Measurements from ENCODE around the gene RHEB.

The RHEB gene

DNA sequence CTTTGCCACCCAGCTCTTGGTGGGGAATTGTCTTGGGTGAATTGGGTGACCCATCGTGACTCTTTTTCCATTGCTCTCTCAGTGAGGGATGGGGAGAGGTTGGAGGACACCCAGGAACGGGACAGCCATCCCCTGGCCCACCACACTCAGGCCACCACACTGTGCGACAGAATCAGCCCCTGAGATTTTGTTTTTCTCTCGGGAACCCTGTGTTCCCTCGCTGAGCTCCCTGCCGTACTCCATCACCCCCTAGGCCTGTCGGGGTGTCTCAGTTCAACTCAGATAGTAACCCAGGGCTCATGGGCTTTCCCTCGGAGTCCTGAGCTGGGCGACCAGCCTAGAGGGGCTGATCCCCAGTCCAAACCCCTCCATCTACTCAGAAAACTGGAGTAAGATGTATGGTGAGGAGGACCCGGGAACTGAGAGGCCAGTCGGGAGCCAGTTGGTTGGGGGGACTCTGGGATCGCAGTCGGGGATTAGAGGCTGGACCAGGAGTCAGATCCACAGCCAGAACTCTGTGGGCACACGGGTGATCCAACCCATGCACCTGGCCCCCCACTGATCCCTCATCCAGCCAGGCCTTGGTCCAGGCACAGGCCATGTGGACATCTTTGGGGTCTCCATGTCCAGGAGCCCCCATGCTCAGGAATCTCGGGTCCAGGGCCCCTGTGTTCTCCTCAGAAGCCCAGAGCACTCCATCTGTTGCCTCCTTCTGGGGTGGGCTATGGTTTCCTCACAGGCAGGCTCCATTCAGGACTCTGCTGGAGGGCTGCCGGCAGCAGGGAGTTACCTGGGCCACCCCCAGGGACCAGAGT is 89.1 kb downstream of the RHEB start:
- DNase-seq = no peak

DNA sequence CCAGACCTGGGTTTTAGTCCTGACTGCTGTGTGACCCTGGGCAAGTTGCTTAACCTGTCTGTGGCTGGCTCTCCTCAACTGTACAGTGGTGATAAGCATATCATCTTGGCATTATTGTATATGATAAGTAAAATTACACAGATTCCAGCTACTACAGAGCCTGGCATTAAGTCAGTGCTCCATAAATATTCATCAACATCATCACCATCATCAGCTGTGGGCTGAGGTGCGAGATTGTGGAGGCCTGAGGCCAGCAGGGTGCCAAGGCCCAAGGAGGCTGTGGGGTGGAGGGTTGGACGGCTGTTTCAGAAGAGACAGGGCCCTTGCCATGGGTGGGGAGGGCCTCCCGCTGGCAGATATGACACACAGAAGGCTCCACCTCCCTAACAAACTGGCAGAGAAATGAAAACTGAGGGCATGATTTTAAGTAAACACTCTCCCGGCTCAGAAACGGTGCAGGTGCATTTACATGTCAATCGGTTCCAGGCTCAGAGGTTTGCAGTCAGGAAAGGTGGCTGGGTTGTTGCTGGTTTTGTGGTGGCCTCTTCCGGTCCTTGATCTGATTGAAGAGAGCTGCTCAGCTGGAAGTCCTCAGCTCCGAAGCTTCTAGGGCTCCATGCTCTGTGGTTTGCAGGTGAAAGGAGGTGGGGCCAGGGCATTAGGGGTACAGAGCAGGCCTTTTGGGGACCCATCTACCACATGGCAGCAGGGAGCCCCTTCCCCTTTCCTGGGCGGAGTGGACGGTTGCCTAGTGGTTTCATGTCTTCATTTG is 89.9 kb downstream of the RHEB start:
- no peak for DNase-seq

DNA sequence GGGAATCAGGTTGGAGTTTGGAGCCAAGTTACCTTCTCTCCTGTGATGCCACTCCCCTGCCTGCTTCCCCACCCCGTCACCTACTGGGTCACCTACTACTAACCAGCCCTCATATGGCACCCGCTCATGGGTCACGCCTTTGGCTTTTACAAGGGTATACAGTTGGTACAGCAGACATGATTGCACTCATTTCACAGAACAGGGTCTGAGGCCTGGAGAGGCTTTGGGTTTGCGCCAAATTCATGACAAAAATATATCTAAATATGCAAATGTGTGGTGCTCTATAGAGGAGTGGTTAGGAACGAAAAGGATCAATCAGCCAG is 90.5 kb downstream of the RHEB start:
- DNase-seq = no peak

DNA sequence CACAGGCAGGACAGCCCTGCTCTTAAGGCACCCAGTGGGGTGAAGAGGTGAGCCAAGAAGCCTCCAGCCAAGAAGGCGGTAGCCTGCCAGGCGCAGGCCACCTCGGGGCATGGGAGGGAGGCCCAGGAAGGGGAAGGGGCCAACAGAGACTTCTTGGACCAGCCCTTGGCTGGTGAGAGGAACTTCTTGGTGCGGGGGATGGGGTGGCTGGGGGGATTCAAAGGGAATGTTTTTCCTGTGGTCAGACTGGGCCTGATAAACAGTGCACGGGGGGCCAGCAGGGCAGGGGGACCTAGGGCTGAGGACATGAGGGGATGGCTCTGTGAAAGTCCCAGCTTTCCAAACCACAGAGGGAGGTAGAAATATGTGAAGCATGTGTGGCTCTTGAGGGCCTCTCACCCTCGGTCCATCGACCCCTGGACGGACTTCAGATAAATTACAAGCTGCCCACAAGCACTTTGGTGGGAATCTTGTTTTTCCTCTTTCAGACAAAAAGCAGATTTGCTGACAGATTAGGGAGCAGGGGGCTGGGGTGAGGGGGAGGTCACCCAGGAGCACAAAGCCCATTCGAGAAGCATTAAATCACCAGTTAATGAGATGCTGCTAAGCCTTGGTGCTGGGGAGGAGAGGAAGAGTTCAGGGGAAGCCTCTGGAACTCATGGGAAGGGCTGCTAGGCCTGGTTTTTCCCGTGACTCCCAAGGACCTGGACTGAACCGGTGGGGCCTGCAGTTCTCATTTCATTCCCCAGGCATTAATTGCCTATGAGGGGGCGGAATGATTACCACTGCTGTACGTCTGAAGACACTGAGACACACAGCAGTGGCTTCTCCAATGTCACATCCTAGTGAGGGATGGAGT is 91.1 kb downstream of the RHEB start:
- peak; percentile 84 for DNase-seq

DNA sequence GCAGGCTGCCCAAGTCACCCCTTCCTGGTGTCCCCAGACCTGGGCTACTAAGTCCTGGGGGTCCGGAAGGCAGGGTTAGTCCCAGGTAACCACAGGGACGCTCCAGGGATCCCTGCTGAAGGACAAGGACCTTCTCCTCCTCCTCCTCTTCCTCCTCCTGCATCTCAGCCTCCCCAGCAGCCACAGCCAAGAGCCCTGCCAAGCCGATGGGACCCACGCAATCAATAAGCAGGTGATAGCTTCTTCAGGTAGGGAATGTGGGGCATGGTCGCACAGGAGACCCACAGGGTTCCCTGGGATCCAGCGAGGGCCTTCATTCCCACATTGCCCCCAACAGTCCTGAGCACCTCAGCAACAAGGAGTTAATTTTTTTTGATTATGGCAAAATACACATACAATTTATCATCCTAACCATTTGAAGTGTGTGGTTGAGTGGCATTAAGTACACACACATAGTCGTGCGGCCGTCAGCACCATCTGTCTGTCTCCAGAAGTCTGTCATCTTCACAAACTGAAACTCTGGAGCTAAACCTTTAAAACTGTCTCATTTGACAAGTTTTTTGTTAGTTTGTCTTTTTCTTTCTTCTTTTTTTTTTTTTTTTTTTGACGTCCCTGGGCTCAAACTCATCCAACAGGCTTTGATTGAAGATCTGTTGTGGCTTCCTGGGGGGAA is 91.9 kb downstream of the RHEB start:
- no peak for DNase-seq

DNA sequence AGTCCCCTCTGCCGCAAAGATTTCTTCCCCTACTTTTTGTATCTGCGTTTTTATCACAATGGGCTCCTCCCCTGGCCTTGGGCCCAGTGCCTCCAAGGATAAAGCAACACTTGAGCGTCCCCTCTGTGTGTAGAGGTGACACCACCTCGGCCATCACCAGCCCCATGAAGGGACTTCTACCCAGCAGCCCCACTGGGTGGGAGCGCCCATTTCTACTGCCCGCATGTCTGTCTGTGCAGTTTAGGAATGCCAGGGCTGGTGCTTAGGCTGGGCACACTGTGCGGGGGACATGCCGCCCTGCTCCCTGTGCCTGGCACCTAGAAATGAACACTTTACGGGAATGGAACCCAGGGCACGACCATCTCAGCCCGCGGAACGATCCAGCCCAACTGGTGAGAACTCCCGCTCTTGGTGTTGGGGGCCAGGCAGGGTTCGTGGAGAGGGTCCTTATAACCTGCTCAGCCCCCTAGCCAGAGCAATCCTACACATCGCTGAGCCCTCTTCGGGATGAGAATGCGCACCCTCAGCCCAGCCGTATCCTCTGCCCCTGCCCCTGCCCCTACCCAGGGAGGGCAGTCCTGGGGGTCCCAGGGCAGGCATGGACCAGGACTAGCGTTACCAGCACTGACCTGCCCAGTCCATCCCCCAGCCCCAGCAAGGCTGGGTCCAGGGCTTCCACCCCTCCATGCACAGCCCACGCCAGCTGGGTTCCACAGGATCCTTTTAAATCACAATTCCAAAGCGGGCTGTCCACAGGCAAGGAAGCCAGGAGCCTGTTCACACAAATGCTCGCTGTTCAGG is 92.6 kb downstream of the RHEB start:
- no peak for DNase-seq

DNA sequence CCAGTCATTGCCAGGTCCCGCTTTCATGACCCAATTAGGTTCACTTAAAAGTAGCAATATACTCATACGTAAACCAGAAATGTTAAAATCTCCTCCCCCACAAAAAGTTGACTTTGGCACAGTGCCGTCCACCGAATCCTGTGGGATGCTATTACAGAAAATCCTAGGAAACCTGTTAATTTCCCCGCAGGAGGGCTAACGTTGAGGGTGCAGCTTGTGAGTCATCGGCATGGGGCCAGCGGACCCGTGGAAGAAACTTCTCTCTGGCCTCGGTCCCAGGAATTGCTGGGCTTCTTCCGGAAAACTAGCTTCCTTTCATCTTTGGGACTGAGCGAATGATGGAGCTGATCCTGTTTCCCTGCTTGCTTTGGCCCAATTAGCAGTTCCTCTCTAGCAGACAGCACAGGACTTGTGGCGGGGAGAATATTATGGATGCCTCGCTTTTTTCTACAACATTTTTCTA is 93.2 kb downstream of the RHEB start:
- no peak for DNase-seq

DNA sequence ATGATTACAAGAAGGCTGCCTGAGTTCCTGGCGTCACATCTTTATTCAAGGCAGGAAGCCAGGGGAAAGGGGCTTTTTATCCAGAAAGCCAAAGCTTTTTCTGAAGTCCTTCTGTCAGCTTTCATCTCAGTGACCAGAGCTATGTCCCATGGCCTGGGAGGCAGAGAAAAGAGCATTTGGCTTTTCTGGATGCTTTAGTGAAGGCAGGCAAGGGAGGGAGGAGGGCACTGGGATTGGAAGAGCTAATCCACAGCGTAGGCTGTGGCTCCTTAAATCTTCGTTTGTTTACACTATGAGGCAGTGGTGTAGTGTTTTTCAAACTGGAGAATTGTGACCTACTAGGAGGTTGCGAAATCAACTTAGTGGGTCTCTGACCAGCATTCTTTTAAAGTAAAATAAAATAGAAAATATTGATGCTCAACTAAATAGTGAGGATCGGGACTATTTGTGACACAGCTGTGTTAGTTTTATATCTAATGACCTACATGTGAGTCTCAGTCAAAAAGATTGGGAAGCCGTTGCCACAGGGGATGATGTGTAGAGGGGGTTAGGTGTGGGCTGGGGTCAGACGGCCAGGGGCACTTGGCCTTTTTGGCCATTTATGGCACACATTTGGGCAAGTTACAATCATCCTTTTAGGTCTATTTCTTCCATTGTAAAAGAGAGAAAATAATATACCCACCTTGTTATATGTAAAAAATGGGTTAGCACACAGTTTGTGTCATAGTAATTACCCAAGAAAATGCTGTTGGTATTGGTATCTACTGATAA is 93.8 kb downstream of the RHEB start:
- no peak for DNase-seq

DNA sequence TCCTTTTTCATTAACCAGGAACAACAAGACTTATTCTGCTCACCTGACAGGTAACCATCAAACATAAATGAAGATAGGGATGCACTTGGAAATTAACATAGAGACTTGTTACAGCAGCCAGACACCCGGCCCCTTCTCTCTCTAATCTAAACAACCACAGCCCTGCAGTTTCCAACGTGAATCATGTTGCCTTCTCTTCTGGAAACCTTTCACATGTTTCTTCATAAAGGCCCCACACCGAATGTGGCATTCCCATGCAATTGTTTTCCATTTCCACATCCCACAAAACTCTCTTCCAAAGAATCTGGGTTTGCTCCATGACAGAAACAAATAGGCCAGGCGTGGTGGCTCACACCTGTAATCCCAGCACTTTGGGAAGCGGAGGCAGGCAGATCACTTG is 94.9 kb downstream of the RHEB start:
- no peak for DNase-seq

DNA sequence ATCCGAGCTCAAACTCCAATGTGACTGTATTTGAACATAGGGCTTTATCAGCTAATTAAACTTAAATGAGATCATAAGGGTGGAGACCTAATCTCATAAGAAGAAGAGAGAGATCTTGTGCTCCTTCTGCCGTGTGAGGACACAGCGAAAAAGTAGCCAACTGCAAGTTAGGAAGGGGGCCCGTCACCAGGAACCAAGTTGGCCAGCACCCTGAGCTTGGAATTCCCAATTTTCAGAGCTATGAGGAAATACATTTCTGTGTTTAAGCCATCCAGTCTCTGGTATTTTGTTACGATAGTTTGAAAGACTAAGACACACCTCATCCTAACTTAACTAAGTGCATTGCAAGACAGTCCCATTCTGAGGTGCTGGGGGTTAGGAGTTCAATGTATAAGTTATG is 95.8 kb downstream of the RHEB start:
- DNase-seq = no peak

DNA sequence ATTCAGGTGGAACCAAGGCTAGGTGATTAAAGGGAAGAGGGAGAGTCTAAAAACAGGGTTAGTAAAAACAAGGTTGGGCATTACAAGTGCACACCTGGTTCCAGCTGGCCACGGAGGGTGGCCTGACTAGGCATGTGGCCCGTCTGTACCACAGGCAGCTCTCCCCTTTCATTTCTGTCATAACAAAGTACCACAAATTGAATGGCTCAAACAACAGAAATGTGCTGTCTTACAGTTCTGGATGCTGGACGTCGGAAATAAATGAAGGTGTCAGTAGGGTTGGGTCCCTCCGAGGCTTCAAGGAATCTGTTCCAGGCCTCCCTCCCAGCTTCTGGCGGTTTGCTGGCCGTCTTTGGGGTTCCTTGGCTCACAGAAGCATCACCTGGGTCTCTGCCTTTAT is 96.5 kb downstream of the RHEB start:
- no peak for DNase-seq

DNA sequence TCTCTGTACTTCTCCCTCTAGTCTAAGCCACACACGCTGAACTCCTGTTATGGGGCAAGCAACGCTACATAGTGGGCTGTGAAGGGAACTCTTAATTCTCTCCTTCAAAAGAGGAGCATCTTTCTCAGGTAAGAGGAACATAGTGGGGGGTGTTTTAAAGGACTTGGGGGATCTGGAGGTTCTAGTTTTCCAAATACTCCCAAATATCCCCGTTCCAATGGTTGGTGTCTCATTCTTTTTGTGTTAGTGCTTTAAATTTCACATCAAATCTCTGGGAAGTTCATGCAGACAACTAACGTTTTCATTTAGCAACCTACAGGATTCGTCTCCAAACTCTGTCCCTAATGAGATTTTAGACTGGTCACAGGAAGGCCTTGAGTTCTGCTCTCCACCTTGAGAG is 97.5 kb downstream of the RHEB start:
- DNase-seq = no peak

DNA sequence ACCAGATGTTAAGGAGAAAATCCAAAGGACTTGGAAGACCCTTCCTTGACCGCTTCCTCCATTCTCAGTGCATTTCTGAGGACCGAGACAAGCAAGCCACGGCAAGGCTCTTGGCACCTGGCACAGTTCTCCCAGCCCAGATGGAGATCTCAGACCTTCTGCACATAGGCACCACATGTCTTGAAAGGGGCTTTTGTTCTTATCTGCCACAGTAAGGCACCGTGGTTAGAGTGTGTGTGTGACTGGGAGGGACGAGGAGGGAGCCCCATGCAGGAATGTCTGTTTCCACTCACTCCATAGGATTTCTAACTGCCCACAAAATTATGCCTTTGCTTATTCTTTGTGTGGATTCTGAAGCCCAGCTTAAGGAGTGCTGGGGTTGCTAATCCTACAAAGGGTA is 99.6 kb downstream of the RHEB start:
- DNase-seq = no peak

DNA sequence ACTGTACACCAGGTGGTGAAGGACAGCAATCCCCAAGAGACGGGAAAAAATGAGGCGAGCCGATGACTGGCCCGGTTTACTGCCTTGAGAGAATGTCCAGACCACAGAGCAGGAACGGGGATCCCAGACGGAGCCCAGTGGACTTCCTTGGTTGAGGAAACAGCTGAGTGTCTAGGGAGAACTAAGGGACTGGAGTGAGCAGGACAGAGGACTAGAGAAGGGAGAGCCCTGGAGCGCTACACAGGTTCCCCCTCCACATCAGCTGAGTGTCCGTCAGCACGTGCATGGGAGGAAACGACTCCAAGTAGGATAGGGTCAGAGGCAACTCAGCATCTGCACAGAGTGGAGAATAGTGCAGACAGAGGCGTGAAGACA is 102.8 kb downstream of the RHEB start:
- DNase-seq = no peak

DNA sequence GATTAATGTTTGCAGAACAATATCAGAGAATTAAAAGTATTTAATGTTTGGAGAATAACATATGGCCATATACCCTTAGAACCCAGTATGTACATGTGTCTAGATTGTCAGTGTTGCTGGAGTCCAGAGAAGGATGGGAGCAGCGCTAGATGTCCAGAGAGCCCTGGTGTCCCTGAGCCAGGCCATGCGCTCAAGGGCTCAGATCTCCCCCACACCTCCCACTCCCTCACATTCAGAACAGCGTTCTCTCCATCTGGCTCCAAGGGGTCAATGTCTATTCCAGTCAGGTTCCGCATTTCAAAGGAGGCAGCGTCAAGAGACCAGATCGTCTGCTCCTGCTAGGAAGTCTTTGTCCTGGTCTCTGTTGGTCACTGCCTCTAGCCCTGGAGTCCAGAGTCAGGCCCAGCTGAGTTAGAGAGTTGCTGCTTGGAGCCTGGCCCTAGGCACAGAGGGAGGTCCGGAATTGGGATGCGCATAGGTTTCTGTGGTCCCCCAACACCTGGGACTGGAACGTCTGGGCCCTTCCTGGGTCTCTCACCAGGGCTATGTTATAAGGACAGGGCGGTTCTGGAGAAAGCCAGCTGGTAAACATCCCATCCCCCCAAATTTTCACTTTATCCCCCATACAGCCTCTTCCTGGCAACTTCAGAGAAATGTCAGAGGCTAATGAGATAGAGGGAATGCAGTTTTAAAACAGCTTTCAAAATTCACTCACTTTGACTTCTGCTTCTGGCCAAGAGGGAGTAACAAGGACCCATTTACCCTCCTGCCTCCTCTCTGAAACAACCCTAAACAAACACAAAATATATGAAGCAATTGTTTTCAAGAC is 103.4 kb downstream of the RHEB start:
- no peak for DNase-seq

All from eye (tissue), 1 donor.